Stimulated activated CD4-positive, alpha-beta T cell treated with anti-CD3 and anti-CD28 coated beads, Interleukin-15, amount 100 ng/mL, for 24 hours (primary cell): ENCODE data around the gene RNU4-1.

ENCODE experiments used
- DNase-seq: peaks from one replicate; pipeline ENCODE4 v3.0.0-alpha.2; 2020

RNU4-1 gene

DNA sequence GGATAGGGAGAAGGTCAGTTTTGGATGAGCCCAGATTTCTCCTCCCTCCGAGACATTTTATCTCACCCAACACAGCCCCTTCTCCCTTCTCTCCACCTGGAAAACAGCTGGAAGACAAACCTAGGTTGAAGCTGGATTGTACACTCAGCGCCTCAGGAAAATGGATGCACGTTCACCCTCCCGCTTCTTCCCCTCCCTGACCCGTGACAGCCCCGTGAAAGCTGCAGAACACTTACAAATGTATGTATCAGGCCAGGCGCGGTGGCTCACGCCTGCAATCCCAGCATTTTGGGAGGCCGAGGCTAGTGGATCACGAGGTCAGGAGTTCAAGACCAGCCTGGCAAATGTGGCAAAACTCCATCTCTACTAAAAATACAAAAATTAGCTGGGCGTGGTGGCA, 5.5 kb downstream of the RNU4-1 start:
- no peak for DNase-seq

DNA sequence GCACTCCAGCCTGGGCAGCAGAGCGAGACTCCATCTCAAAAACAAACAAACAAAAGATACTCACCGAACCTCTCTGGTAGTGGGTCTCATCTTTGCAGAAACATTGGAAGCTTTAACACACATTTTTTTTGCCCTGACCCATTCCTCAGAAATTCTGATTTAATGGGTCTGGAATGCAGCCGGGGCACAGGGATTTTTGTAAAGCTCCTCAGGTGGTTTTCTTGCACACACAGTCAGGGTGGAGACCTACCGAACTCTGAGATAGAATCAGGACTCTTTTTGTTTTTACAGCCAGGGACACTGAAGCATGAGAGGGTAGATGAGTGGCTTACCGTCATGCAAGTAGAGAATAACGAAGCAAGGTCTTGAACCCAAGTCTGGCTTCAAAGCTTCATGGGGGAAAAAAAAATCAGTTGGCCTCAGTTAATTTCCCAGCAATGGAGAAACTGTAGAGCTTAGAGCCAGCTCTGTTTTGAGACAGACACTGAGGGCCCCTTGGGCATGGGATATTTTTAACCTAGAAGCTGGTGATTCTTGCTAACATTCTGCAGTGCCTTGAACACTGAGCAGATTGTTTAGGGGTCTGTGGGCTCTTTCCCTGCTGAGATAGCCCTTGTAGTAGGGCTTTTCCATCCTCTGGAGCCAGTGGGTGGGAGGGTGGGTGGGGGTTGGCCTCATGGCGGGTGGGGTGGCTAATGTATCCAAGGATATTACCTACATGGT, 6.1 kb downstream of the RNU4-1 start:
- DNase-seq: no peak

DNA sequence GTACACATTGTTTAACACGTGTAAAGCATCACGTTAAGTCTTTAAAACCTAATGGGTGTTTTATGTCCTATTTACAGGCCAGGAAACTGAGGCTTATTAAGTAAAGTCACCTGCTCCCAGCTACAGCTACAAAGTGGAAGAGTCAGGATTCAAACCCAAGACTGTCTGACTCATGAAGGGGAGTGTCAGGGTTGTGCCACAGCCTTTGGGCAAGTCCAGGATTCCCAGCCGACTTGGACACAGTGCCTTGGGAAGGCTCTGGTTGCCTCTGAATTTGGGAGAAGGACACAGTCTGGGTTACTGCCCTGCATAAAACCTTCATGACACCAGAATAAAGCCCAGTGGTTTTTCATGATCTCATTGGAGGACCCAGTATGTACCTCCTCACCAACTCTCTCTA, 8.7 kb downstream of the RNU4-1 start:
- DNase-seq: no peak

DNA sequence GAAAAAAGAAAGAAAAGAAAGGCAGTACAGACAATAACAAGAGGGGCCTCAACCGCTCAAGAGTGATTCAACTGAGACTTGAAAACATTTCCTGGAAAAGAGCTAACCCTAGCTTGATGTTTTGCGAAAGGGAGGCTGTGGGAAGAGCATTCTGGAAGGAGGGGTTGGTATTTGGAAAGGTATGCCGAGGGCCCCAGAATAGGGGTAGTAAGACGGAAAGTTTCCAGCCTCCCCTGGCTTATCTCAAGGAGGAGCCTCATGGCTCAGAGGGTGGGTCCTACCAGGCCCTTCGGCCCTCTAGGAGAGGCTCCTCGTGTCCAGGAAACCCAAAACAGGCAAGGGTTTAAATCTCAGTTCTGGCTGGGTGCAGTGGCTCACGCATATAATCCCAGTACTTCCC, 9.7 kb downstream of the RNU4-1 start:
- no peak for DNase-seq

DNA sequence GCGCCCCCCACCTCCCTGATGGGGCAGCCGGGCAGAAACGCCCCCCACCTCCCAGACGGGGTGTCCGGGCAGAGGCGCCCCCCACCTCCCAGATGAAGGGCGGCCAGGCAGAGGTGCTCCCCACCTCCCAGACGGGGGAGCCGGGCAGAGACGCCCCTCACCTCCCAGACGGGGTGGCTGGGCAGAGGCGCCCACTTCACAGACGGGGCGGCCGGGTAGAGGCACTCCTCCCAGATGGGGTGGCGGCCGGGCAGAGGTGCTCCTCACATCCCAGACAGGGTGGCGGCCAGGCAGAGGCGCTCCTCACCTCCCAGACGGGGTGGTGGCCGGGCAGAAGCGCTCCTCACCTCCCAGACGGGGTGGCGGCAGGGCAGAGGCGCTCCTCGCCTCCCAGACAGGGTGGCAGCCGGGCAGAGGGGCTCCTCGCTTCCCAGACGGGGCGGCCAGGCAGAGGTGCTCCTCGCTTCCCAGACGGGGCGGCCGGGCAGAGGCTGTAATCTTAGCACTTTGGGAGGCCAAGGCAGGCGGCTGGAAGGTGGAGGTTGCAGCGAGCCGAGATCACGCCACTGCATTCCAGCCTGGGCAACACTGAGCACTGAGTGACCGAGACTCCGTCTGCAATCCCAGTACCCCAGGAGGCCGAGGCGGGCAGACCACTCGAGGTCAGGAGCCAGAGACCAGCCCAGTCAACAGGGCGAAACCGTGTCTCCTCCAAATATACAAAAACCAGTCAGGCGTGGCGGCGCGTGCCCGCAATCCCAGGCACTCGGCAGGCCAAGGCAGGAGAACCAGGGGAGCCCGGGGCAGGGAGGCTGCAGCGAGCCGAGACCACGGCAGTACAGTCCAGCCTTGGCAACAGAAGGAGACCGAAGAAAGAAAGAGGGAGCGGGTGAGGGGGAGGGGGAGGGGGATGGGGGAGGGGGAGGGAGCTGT, 14.6 kb downstream of the RNU4-1 start:
- DNase-seq: no peak

DNA sequence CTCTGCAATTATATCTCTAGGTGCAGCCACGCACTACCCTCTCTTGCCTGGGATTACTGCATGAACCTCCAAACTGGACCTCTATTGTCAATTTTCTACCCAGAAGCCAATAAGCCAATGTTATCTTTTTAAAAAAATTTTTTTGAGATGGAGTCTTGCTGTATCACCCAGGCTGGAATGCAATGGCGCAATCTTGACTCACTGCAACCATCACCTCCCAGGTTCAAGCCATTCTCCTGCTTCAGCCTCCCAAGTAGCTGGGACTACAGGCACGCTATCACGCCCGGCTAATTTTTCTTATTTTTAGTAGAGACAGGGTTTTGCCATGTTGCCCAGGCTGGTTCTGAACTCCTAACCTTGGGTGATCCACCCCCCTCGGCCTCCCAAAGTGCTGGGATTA, 16.3 kb downstream of the RNU4-1 start:
- no peak for DNase-seq

DNA sequence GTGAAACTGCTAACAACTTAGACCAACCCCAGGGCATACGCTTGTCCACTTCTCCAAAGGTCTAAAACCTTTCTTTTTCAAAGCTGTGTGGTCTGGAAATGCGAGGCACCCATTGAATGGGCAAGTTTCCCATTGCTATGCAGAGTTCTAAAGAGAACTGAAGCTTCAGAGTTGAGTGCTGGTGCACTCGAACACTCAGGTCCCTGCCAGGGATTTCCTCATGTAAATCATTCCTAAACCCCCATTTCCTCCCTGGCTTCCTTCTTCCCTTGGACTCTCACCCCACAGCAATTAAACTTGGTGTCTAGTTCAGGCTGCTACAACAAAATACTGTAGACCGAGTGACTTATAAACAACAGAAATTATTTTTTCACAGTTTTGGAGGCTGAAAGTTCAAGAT, 25.3 kb downstream of the RNU4-1 start:
- DNase-seq: no peak

DNA sequence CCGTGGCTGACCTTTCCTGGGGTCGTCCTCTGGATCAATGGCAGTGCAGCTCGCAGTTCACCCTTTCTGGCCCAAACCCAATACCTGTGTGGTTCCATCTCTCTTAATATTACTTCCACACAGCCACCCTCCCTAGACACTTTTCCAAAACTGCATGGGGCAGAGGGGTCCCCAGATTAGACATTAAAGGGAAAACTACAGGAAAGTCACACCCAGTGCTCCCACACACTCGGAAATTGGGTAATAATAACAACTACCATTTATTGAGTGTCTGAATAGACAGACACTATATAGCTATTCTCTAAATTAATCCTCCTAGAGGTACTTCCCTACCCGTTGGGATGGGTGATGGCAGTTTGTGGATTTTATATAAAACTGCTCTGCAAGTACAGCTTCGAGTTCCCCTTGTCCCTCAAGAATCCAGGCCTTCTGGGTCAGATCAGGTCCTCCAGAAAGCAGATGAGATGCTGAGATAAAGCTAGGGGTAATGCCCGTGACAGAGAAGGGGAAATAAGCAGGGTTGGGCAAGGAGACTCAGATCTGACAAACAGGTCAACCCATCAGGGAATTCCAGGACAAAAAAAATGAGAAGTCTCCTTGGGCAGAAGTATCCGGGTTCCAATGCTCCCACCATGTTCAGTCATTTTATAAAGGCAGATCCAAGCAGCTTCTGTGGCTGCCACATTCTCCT, 26.7 kb downstream of the RNU4-1 start:
- DNase-seq: no peak

DNA sequence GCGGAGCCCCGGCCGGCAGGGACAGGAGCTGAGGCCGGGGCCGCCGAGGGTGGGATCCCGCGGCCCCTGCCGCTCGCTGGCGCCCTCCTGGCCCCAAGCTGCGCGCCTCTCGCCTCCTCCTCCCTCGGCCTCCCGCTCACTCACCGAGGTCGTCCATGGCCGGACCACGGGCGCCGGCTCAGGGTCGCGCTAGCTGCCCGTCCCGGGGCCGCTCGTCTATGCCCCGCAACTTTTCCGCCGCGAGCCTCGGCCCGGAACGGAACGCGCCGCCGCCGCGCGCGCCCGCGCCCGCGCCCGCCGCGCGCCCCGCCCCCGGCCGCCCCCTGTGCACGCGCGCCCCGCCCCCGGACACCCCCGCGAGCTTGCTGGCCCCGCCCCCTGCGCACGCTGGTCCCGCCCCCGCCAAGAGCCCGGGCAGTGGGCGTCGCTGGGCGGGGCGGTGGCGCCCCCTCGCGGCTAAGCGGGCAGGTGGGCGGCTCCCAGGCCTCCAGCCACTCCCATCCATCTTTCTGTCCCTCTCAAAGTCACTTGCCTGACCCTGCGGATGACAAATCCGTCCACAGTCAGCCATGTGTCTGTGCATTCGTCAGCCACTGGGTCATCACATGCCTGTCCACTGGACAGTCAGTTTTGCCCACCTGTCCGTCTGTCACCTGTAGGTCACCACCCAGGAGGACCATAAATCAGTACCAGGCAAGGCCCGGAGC, 27.4 kb downstream of the RNU4-1 start, which contains the start of gene PXN:
PXN (minus strand) TSS at position 258 of the 707 bp plus-strand sequence; CDS start at position 157, 101 bp downstream.
- DNase-seq: peak; percentile 92

DNA sequence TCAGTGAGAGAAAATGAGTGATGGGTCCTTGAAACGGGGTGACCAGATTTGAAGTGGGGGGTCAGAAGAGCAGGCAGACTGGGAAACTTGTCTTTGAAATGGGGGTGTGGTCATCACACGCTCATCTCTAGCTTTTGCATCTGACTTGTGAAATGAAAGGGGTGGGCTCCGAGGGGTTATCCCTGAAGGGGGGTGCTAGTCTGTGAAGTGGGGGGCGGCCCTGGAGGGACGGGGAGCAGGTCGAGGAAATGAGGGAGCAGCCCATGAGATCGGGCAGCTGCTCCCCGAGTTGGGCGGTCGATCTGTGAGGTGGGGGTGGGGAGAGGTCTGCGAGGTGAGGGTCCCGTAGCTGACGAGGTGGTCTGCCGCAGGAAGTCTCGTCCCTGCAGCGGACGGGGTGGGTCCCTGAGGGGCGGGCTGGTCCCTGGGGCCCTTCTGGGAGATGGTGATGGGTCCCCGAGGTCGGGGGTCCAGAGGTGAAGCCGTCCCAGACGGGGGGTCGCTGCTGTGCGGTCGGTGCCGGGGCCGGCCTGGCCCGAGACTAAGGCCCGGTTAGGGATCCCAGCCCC, 28.0 kb downstream of the RNU4-1 start:
- DNase-seq: no peak

DNA sequence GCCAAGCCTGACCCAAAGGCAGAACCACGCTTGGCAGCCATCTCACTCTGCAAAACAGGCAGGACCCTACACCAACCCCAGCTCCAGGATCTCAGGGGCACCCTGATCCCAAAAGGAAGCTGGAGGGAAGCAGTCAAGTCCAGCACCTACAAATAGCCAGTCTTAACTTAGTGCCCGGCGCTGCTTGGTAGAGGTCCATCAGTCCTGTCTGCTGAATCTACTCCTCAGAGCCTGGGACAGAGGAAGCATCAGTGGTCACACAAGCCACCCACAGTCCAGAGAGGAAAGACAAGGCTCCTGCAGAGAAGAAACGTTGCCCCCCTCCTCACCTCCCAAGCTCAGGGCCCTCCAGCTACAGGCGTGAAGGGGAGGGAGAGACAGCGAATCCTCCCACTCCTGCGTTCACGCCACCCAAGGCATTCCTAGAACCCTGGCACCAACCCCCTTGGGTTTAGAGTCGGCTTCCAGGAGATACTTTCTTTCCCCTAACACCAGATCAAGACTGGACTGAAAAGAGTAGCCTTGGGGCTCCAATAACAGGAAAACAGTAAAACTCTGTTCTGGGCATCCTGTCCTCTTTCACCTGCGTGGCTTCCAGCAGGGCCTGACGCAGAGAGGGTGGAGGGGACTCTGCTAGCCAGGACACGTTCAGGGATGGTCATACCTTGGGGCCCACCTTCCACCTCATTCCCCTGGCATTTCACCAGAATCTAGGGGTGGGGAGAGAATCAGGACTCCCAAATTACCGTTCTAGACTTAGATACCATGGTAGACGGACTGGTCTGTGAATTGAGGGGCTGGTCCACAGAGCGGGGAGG, 28.7 kb downstream of the RNU4-1 start:
- DNase-seq: peak; percentile 24

DNA sequence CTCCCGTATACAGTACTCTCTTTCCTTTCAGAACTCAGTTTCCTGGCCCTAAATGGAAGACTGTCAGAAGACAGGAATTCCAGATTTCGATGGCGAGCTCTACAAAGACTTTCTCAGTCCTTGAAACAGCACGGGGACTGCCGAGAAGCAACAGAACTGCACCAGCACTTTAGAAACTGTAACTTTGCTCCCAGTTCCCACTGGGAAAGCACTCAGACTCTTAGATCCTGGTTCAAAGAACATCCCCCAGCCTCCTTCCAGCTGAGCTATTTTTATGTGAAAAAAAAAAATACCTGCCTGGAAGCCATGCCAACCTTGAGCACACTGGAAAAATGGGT, 29.3 kb downstream of the RNU4-1 start:
- DNase-seq: no peak

DNA sequence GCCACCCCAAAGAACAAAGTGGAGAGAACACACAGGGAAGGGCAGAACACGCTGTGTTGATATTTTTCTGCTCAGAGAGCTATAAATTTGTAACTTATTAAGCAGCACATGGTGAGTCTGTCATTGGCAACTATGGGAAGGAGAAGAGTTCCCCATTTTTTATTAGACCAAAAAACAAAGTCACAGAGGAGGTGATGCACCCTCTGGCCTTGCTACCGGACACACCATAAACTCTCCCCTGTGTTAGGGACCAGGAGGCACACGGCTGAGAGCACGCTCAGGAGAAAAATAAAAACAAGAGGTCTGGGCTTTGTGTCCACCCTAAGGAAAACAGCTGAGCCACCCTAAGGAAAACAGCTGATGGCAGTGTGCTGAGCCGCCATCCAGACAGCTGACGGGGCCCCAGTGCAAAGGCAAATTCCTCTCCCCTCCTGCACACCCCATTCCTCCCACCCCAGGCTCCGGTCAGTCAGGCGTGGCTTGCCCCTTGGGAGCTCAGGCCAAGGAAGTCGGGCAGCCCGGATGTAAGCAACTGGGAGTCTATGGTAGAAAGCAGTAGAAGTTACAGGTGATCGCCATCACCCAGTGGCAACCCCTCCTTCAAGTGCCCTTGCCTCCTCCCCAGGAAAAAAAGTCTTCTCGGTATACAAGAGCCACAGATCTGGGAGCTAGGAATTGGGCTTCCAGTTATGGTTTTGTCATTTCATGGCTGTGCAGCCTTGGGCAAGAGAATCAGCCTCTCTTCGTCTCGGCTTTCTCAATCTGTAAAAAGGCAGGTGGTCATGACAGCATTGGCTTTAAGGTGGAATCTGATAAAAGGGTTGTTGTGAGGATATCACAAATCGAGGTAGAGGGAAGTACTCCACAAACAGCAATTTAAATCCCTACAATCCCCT, 29.9 kb downstream of the RNU4-1 start:
- no peak for DNase-seq

DNA sequence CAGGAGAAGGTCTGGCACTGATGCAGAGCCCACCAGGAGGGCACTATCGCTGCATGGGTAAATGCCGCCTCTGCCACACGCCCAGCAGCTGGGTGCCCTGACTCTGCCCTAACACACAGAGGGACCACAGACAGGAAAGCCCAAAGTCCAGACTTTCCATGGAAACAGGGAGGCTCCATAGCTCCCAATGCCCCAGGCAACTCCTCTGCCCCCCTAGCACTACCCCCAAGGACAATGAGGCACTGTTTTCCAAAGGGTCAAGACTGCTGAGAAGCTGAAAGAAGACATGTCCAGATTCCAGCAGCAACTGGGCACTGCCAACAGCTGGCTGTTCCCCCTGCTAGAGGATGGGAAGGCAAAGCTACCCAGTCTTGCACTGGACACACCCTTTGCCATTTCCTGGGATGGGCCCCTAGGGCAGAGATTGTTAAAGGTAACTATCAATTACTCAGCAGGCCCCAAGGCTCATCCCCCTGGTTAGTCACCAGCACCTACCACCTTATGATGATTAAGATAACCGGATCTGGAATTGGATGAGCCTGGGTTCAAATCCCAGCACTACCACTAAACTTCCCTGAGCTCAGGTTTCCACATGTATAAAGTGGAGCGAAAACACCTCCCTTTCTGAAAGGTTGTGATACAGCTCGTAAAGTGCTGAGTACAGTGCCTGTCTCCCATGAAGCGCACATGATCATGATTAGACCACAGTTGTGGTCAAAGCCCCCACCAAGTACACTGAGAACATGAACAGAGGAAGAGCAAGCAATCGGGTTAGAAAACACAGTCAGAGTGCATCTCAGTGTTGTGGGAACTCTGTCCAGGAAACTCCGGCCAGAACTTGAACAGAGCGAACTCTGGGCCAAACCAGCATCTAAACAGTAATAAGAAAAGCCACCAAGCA, 30.8 kb downstream of the RNU4-1 start:
- DNase-seq: peak; percentile 45

DNA sequence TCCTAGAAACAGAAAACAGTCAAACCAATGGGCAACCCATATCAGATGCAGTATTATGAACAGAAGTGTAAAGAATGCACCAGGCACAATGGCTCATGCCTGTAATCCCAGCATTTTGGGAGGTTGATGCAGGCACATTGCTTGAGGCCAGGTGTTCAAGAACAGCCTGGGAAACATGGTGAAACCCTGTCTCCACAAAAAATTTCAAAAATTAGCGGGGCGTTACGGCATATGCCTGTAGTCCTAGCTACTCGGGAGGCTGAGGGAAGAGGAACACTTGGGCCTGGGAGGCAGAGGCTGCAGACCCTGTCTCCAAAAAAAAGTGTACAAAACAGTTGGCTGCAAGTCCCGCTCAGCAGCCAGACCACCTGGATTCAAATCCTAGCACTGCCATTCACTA, 32.4 kb downstream of the RNU4-1 start:
- DNase-seq: no peak

DNA sequence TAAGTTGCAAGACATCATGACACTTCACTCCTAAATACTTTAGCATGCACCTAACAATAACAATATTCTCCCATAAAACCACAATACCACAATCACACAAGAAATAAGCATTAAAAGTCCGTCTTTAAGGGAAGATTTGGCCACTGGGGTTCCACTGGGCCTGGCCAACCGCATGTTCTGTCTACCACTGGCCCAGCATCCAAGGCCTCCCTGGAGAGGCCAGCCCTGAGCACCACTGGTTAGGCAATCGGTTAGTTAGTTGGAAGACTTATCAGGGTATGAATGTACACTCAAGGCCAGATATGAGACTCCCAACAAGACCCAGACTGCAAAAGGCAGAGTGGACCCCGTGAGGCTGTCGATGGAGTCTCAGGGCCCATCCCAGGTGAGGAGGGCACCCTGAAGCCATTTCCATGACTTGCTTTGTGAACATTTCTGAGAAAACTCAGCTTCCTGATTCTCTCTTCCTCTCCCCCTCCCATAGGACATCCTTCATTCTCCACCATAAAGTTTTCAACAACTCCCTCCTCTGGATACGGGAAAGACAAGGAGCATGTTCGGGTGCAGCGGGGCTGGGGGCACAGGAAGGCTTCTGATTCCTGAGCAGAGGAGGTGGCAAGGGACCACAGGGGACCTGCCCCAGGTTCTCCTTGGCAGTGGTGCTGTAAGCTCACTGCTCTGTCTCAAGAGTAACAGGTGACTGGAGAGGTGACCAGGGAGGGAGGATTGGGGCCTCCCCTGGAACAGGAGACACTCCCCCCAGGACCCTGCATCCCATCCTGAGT, 33.4 kb downstream of the RNU4-1 start:
- DNase-seq: no peak

DNA sequence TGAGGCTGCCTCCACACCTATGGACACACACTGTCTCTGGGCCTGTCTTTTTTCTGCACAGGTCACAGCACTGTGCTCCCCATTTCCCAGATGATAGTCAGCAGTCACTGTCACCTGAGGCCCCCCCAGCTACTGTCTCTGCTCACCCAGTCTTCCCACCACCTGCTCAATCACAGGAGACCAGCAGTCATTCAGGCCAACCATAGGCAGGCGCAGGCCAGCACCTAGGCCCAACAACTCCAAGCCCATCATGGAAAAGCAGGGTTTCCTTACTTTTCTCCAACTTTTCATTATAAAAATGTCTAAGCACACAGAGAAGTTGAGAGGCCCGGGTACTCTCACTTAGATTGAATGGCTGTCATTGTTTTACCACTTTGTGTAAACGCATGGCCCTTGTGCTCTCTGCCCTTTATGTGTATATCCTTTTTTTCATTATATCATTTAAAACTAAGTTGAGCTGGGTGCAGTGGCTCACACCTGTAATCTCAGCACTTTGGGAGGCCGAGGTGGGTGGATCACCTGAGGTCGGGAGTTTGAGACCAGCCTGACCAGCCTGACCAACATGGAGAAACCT, 34.6 kb downstream of the RNU4-1 start:
- no peak for DNase-seq
